Mucosa of gallbladder (tissue), 1 donor: ENCODE results near the gene SMAD3. TPM values are rescaled to one million over a fixed set of nuclear protein-coding genes. Genes with fewer than 3 reads are reported as not detected.

Experiments
- DNase-seq: peaks from one replicate; pipeline ENCODE4 v3.0.0-alpha.2; 2020; ENCODE audit warnings: low spot score
- total RNA-seq: library from RNA; stranded (reverse); gene quantifications from one replicate; pipeline ENCODE4 v1.2.1, GENCODE V29; 2021
- donor health status: DM: no; HTN: no; CAD: no.

Gene SMAD3
- total RNA-seq, 1 donor from 2014 or later = 59.0 TPM

GRCh38 chr15:67161881-67162280 is 96.5 kb downstream of the SMAD3 start:
- DNase-seq = no peak

DNA sequence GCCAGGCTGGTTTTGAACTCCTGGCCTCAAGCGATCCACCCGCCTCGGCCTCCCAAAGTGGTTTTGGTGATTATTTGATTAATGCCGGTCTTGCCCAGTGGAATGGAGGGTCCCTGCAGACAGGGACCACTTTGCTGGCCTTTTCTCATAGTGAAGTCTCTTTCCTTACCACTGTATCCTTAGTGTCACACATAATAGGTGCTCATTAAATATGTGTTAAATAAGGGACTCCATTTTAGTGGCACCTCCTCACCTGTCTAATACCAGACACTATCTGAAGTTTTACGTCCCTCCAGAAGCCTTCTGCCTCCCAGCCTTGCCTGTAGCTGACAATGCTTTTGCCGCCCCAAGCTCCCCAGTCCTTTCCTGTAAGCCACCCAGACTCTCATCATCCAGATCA is 97.8 kb downstream of the SMAD3 start:
- no peak for DNase-seq

DNA sequence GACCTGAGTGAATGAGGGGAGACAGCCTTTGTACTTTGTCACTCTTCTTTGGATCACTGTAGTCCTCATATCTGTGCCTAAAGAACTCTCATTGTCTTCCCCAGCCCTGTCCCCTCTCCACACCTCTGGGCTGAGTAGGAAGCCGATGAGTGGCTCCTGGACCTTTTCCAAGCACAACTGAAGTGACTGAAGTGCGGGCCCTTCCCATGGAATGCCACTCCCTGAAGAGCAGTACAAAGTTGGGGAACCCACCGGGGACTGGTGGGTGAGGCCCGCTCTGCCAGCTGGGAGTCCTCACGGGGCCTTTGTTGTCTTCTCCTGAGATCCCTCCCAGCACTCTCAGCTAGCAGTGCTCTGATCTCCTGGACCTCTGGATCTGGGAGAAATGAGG is 99.0 kb downstream of the SMAD3 start:
- DNase-seq = no peak

DNA sequence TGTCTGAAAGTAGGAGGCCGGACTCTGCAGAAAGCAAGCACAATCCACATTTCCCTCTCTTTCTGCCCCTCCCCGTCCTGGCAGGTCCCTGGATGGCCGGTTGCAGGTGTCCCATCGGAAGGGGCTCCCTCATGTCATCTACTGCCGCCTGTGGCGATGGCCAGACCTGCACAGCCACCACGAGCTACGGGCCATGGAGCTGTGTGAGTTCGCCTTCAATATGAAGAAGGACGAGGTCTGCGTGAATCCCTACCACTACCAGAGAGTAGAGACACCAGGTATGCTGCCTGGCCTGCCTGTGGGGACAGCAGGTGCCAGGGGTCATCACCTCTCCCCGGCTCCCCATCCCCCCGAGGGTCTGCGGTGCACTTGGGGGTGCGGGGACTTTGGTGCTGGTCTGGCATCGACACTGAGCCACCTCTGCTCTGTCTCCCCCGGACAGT is 99.4 kb downstream of the SMAD3 start:
- no peak for DNase-seq

DNA sequence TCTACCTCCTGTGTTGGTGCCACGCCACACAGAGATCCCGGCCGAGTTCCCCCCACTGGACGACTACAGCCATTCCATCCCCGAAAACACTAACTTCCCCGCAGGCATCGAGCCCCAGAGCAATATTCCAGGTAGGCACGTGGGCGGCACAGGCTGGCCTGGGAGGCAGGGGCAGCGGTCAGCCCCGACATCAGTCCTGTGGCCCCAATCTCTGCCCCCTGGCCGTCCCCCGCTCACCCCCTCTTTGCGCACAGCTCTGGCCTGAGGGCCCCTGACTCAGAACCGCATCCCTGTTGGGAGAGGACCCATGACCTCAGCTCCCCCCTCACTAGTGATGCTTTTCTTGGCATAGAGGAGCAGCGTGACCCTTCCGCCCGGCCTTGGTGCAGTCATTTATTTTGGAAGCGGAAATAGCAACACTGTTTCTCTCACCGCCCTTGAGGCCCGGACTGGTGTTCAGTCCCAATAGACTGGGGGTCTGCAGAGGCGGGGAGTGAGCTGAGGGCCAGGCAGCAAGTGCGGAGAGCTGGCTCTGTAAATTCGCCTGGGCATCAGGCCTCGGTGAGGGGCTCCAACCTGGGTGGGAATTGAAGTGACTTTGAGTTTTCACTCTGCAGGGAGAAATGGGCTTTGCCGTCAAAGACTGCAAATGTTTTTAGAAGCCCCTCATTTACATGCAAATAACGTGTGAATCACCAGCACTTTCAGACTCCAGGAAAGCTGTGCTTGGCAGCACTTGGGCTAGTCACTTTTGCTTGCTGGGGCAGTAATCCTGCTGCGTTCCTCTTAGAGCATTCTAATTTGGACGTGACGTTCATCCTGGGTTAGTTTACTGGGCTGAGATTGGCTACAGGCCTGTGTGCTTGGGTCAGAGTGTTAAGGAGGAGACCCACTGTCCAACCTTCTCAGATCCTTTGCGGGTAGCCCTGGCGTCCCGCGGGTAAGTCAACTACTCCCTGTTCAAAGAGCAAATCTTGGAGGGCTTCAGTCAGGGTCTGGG is 100.2 kb downstream of the SMAD3 start:
- no peak for DNase-seq

DNA sequence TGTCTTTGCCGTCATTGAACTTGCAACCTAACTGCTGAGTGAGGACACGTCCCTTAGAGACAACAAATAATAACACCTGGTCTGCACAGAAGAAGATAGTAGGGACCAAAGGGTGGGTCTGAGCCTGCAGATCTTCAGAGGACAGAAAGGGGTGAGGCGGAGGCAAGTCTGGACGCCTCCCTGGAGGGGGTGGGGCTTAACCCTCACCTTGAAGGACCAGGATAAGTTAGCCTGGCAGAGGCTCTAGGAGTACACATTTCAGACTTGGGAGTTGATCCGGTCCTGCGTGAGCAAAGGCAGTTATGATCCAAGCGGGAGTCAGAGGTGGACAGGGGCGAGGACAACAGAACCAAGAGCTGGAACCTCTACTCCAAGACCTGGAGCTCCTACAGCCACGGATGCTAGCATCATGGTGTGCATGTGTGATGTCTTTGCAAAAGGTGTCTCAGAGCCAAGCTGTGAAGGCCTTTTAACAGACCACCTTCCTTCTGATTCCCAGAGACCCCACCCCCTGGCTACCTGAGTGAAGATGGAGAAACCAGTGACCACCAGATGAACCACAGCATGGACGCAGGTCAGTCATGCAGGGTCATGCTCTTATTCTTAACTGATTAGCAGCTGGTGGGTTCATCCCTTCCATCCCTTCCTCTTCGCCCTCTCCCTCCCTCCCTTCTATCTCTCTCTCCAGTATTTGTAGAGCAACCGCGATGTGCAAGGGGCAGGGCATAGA is 101.0 kb downstream of the SMAD3 start:
- DNase-seq = no peak

DNA sequence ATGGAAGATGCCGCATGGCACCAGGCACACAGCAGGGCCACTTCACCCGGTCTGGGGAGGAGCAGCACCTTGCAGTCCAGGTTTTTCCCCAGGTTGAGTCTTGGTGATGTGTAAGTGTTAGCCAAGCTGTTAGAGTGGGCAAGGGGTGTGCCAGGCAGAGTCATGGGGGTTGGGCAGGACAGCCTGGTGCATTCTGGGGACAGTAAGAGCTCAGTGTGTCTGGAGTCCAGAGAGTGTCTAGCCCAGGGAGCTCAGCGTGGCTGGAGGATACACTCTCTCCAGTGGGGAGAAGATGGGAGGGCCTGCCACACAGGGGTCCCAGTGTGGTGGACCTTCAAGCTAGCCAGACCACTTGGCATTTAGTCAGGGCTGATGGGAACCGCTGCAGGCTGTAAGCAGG is 101.7 kb downstream of the SMAD3 start:
- no peak for DNase-seq

DNA sequence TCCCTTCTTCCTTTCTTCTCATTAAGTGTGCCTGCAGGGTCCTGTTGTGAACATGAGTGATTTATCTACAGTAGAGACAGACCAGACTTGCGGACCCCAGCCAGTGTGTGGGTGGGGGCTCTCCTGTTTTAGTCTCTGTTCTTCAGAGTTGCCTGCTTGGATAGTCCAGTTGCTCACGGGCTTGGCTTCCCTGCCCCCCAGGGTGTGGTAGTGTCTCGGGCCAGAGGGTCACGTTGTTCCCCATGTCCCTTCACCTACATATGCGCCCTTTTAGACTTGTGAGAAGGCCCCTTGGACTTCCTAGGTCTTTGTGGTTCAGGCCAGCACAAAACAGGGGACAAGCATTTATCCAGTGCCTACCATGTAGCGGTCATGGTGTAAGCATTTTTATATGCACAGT is 103.3 kb downstream of the SMAD3 start:
- DNase-seq = no peak

GRCh38 chr15:67170143-67170925 is 104.9 kb downstream of the SMAD3 start:
- no peak for DNase-seq

DNA sequence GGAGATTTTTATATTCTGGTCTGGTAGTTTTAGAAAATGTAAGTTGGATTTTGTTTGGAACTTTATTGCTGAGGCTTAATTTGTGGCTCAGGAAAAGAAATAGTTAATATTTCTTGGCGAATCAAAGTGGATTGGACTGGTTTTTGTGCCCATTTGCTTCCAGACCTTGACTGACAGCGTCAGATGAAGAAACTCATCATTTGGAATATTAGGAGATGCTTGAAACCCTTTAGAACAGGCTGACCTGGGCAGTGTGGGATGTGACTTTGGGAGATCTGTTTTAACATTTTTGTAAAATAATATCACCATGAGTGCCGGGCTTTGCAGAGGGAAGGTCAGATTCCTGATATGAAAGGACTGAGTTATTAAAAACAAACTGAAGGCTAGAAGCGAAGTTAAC is 106.1 kb downstream of the SMAD3 start:
- no peak for DNase-seq

- no peak for DNase-seq
Observed at GRCh38 chr15:67172172-67172571, 106.8 kb downstream of the SMAD3 start.

GRCh38 chr15:67173005-67173404 is 107.6 kb downstream of the SMAD3 start:
- no peak for DNase-seq

DNA sequence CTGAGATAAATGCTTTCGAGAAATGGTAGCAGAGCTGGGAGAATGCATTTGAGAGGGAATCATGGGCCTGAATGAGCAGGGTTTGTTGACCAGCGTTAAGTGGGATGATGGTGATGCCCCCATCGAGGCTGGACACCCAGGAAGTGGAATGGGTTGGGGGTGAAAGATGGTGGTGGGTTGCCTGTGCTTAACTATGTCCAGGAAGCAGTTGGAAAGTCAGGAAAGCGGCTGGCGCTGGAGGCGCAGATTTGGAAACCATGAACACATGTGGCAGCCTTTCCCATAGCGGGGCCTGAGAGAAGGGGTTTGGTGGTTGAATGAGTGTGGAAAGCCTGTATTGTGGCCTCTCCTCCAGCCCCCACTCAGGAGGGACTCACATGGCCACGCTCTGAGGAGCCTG is 108.4 kb downstream of the SMAD3 start:
- no peak for DNase-seq

DNA sequence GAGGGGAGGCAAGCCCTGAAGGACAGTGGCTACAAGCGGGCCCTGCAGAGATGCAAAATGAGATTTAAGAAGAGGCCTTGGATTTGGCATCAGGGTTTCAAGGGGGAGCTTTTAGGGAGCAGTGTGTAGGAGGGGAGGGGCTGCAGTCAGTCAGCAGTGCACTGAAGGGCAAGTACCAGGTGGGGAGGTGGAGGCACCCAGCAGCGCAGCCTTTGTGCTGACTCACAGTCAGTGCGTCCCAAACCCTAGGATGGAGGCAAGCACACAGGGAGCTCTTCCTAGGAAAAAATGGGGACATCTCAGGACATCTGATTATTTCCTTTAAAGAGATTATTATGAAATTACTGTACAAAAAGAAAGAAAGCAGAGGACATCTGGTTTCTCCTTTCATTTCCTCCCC is 109.0 kb downstream of the SMAD3 start:
- DNase-seq = no peak

DNA sequence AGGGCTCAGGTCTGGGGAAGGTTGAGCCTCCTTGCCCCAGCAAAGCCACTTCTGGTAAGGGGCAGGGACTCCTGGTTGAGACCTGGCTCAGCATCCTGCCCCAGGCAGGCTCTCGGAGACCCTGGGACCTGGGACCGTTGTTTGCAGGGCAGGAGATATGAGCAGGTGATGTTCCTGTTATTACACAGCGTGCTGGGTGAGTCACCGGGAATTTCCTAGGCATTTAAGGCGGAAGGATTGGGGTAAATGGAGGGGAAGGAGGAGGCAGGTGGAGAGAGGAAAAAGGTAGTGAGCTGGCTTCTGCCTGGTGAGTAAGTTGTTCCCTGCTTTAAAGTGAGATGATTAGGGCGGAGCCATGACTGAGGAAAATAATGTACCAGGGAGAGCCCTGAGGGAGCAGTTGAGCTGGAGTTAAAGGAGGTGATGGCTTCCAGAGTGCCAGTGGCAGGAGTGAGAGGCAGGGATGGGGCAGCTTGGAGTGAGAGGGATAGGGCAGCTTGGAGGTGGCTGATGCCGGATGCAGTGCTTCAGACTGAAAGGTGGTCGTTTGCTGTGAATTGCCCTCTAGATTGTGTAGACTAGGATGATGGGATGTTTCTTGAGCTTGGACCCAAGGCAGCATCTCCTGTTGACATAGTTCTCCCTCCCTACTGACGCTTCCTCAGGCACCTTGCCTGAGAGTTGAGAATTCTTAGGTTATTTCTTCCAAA is 109.6 kb downstream of the SMAD3 start:
- peak; percentile 33 for DNase-seq

- DNase-seq = no peak
Observed at GRCh38 chr15:67175643-67176071, 110.3 kb downstream of the SMAD3 start.

GRCh38 chr15:67176195-67176971 is 111.0 kb downstream of the SMAD3 start:
- DNase-seq = peak; percentile 50

GRCh38 chr15:67177752-67178151 is 112.3 kb downstream of the SMAD3 start:
- no peak for DNase-seq

- peak; percentile 42 for DNase-seq
Observed at GRCh38 chr15:67178569-67179210, 113.3 kb downstream of the SMAD3 start.

GRCh38 chr15:67179411-67179995 is 114.1 kb downstream of the SMAD3 start:
- DNase-seq = no peak
